Measurements from ENCODE around the gene AEBP2.

DNA sequence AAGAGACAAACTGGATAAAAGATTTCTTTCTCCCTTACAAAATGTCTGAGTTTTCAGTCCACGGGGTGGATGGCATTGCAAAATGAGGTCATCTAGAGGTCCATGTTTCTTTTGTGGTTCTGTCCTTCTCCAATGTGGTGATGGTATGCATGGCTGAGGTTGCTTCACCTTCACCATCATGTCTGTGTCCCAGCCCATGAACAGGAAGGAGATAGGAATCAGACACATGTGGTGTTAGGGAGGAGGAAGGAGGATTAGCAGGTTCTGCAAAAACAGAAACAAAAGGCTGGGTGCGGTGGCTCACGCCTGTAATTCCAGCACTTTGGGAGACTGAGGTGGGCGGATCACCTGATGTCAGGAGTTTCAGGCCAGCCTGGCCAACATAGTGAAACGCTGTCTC, 11.0 kb upstream of the AEBP2 start:
- TF ChIP-seq CTCF (IDR thresholded peaks at IDR 0.05; ENCODE audit: extremely low read depth in 1 of 2, insufficient read depth in 1 of 2, low read depth in 1 of 2, low read length in 2 of 2) (no peak), POLR2AphosphoS5 (IDR thresholded peaks at IDR 0.05; ENCODE audit: insufficient read depth, low read depth, low read length) (no peak)

Data from endothelial cell of umbilical vein (primary cell).